IgD-negative memory B cell (primary cell): ENCODE data around the gene PMEPA1. TPM values are rescaled to one million over a fixed set of nuclear protein-coding genes. Genes with fewer than 3 reads are reported as not detected.
A peak's percentile ranks its signal among the peaks of the same experiment; 100 is the strongest.

Source experiments
- H3K27ac Mint-ChIP-seq, 3 donors: one replicate each; pipeline ENCODE4 v1.8.0; 2020 to 2022; ENCODE audit warnings: mild to moderate bottlenecking in 3 of 3, mixed read lengths in 3 of 3, moderate library complexity in 1 of 3
- H3K27me3 Mint-ChIP-seq: one replicate; pipeline ENCODE4 v1.8.0; 2021; ENCODE audit warnings: mixed read lengths
- H3K36me3 Mint-ChIP-seq: one replicate; pipeline ENCODE4 v1.8.0; 2020; ENCODE audit warnings: mild to moderate bottlenecking, mixed read lengths
- H3K4me1 Mint-ChIP-seq, 3 donors: one replicate each; pipeline ENCODE4 v1.8.0; 2020 to 2022; ENCODE audit warnings: mixed read lengths in 3 of 3, mild to moderate bottlenecking in 1 of 3
- H3K4me3 Mint-ChIP-seq, 4 donors: one replicate each; pipeline ENCODE4 v1.8.0; 2020 to 2022; ENCODE audit warnings: mild to moderate bottlenecking in 4 of 4, mixed read lengths in 4 of 4, moderate library complexity in 3 of 4
- H3K9me3 Mint-ChIP-seq, 3 donors: one replicate each; pipeline ENCODE4 v1.8.0; 2020 to 2021; ENCODE audit warnings: mixed read lengths in 3 of 3, mild to moderate bottlenecking in 1 of 3
- polyA plus RNA-seq: library from polyadenylated mRNA; unstranded; fragments of 300-500 nt; fragmentation: Illumina TruSeq; gene quantifications from one replicate; pipeline ENCODE4 v1.2.3, GENCODE V29; 2021

PMEPA1 gene
- 7.0 TPM for polyA plus RNA-seq

- peaks cover 26 to 40% (median 36%) of the 10 kb centered on the region in 3 donors for H3K4me1 Mint-ChIP-seq
These were observed at the start of gene PMEPA1 for GRCh38 chr20:57709823-57710799. PMEPA1 (minus strand) TSS chr20:57710015; CDS start chr20:57709582, 433 bp downstream.

GRCh38 chr20:57757767-57758166 is 48.0 kb upstream of the PMEPA1 start:
- peaks cover 0 to 8% (median 2%) of the 10 kb centered on the region in 3 donors for H3K9me3 Mint-ChIP-seq
- H3K4me3 Mint-ChIP-seq, result no peak overlapping the region
- H3K27me3 Mint-ChIP-seq, result peaks cover 33% of the 10 kb centered on the region
- H3K4me1 Mint-ChIP-seq, result peaks cover 0 to 1% (median 0%) of the 10 kb centered on the region in 3 donors
- H3K27ac Mint-ChIP-seq, result no peak overlapping the region
- no peaks in the 10 kb centered on the region for H3K36me3 Mint-ChIP-seq

More at GRCh38 chr20:57709823-57710799, at the start of gene PMEPA1:
- Mint-ChIP-seq H3K9me3 (no peaks in the 10 kb centered on the region), H3K27ac (peak within 1 kb of the TSS; percentile 95 to 99 (median 98)), H3K4me3 (peak within 1 kb of the TSS; percentile 88 to 100 (median 97)), H3K36me3 (no peaks in the 10 kb centered on the region), H3K27me3 (peaks cover 17% of the 10 kb centered on the region)

GRCh38 chr20:57756921-57757320 is 47.1 kb upstream of the PMEPA1 start:
- peaks cover 0 to 8% (median 2%) of the 10 kb centered on the region in 3 donors for H3K9me3 Mint-ChIP-seq
- H3K4me1 Mint-ChIP-seq, result peaks cover 0 to 1% (median 0%) of the 10 kb centered on the region in 3 donors
- H3K4me3 Mint-ChIP-seq, result no peak overlapping the region
- no peak overlapping the region for H3K27ac Mint-ChIP-seq
- H3K27me3 Mint-ChIP-seq, result peaks cover 26% of the 10 kb centered on the region
- H3K36me3 Mint-ChIP-seq, result peaks cover 1% of the 10 kb centered on the region

GRCh38 chr20:57756213-57756612 is 46.4 kb upstream of the PMEPA1 start:
- Mint-ChIP-seq H3K4me1 (peaks cover 0 to 1% (median 0%) of the 10 kb centered on the region in 3 donors), H3K27ac (no peak overlapping the region), H3K4me3 (no peak overlapping the region), H3K36me3 (peaks cover 2% of the 10 kb centered on the region), H3K27me3 (peaks cover 28% of the 10 kb centered on the region), H3K9me3 (peaks cover 2 to 8% (median 3%) of the 10 kb centered on the region in 3 donors)

- H3K36me3 Mint-ChIP-seq, result peaks cover 2% of the 10 kb centered on the region
- H3K4me3 Mint-ChIP-seq, result no peak overlapping the region
- H3K27ac Mint-ChIP-seq, result no peak overlapping the region
- peaks cover 2 to 8% (median 3%) of the 10 kb centered on the region in 3 donors for H3K9me3 Mint-ChIP-seq
- peaks cover 28% of the 10 kb centered on the region for H3K27me3 Mint-ChIP-seq
- peaks cover 0 to 4% (median 0%) of the 10 kb centered on the region in 3 donors for H3K4me1 Mint-ChIP-seq
These were observed 45.8 kb upstream of the PMEPA1 start for GRCh38 chr20:57755609-57756008.

- H3K36me3 Mint-ChIP-seq, result peaks cover 2% of the 10 kb centered on the region
- H3K27me3 Mint-ChIP-seq, result peaks cover 35% of the 10 kb centered on the region
- H3K4me3 Mint-ChIP-seq, result no peak overlapping the region
- peaks cover 2 to 8% (median 3%) of the 10 kb centered on the region in 3 donors for H3K9me3 Mint-ChIP-seq
- peaks cover 0 to 4% (median under 1%) of the 10 kb centered on the region in 3 donors for H3K4me1 Mint-ChIP-seq
- H3K27ac Mint-ChIP-seq, result no peak overlapping the region
These were observed 44.4 kb upstream of the PMEPA1 start for GRCh38 chr20:57754190-57754589.

- peaks cover 2% of the 10 kb centered on the region for H3K36me3 Mint-ChIP-seq
- H3K27ac Mint-ChIP-seq, result no peak overlapping the region
- peaks cover 2 to 8% (median 3%) of the 10 kb centered on the region in 3 donors for H3K9me3 Mint-ChIP-seq
- peaks cover 39% of the 10 kb centered on the region for H3K27me3 Mint-ChIP-seq
- peaks cover 0 to 6% (median 3%) of the 10 kb centered on the region in 3 donors for H3K4me1 Mint-ChIP-seq
- no peak overlapping the region for H3K4me3 Mint-ChIP-seq
These were observed 43.7 kb upstream of the PMEPA1 start for GRCh38 chr20:57753332-57754164.

GRCh38 chr20:57751411-57751810 is 41.6 kb upstream of the PMEPA1 start:
- Mint-ChIP-seq H3K27ac (no peak overlapping the region), H3K36me3 (peaks cover 2% of the 10 kb centered on the region), H3K4me1 (peaks cover 0 to 8% (median 5%) of the 10 kb centered on the region in 3 donors), H3K9me3 (peaks cover 2 to 6% (median 3%) of the 10 kb centered on the region in 3 donors), H3K4me3 (peak overlapping the region in 1 of 4 donors; percentile 8), H3K27me3 (peaks cover 47% of the 10 kb centered on the region)

GRCh38 chr20:57749869-57750268 is 40.1 kb upstream of the PMEPA1 start:
- H3K9me3 Mint-ChIP-seq, result peaks cover 2 to 6% (median 3%) of the 10 kb centered on the region in 3 donors
- H3K4me1 Mint-ChIP-seq, result peaks cover 0 to 8% (median 5%) of the 10 kb centered on the region in 3 donors
- H3K27me3 Mint-ChIP-seq, result peaks cover 40% of the 10 kb centered on the region
- H3K36me3 Mint-ChIP-seq, result peaks cover 2% of the 10 kb centered on the region
- no peak overlapping the region for H3K27ac Mint-ChIP-seq
- H3K4me3 Mint-ChIP-seq, result no peak overlapping the region

- H3K27me3 Mint-ChIP-seq, result peaks cover 37% of the 10 kb centered on the region
- peaks cover 2% of the 10 kb centered on the region for H3K36me3 Mint-ChIP-seq
- no peak overlapping the region for H3K27ac Mint-ChIP-seq
These were observed 39.4 kb upstream of the PMEPA1 start for GRCh38 chr20:57749131-57749690.

GRCh38 chr20:57748601-57749130 is 38.9 kb upstream of the PMEPA1 start:
- Mint-ChIP-seq H3K9me3 (peaks cover 2 to 4% (median 3%) of the 10 kb centered on the region in 3 donors), H3K27me3 (peaks cover 32% of the 10 kb centered on the region), H3K36me3 (peaks cover 2% of the 10 kb centered on the region), H3K4me3 (peak overlapping the region in 3 of 4 donors; percentile 6 to 73 (median 39)), H3K27ac (no peak overlapping the region), H3K4me1 (peaks cover 0 to 8% (median 5%) of the 10 kb centered on the region in 3 donors)

More at GRCh38 chr20:57749131-57749690, 39.4 kb upstream of the PMEPA1 start:
- Mint-ChIP-seq H3K4me3 (peak overlapping the region in 2 of 4 donors; percentile 6 to 73), H3K4me1 (peaks cover 0 to 8% (median 5%) of the 10 kb centered on the region in 3 donors), H3K9me3 (peaks cover 2 to 6% (median 3%) of the 10 kb centered on the region in 3 donors)

GRCh38 chr20:57747861-57748481 is 38.2 kb upstream of the PMEPA1 start:
- Mint-ChIP-seq H3K27ac (no peak overlapping the region), H3K9me3 (peaks cover 0 to 3% (median 0%) of the 10 kb centered on the region in 3 donors), H3K27me3 (peaks cover 25% of the 10 kb centered on the region), H3K4me1 (peaks cover 0 to 8% (median 5%) of the 10 kb centered on the region in 3 donors), H3K4me3 (no peak overlapping the region), H3K36me3 (peaks cover 2% of the 10 kb centered on the region)

GRCh38 chr20:57746832-57747404 is 37.1 kb upstream of the PMEPA1 start:
- Mint-ChIP-seq H3K4me1 (peaks cover 0 to 8% (median 5%) of the 10 kb centered on the region in 3 donors), H3K36me3 (peaks cover under 1% of the 10 kb centered on the region), H3K27ac (no peak overlapping the region), H3K9me3 (peaks cover 0 to 3% (median 0%) of the 10 kb centered on the region in 3 donors), H3K4me3 (no peak overlapping the region), H3K27me3 (peaks cover 25% of the 10 kb centered on the region)
